IPS-15b (cell line): ENCODE data around the gene CEL.
"Not testable (repeated sequence)": the region's sequence is repeated elsewhere in the genome, so short reads cannot be mapped to it uniquely, and the experiment has no call there.

ENCODE experiments used
- H3K27me3 ChIP-seq: one replicate; pipeline ENCODE4 v1.6.1; 2013; ENCODE audit warnings: low read length; ENCODE audit not compliant: control insufficient read depth, insufficient read depth
- H3K36me3 ChIP-seq: one replicate; pipeline ENCODE4 v1.6.1; 2013; ENCODE audit warnings: low read length; ENCODE audit not compliant: control insufficient read depth, insufficient read depth
- H3K4me1 ChIP-seq: one replicate; pipeline ENCODE4 v1.6.1; 2013; ENCODE audit warnings: mild to moderate bottlenecking, low read length; ENCODE audit not compliant: control insufficient read depth, insufficient read depth
- H3K4me3 ChIP-seq: one replicate; pipeline ENCODE4 v1.5.1; 2013; ENCODE audit warnings: low read depth, low read length
- H3K9ac ChIP-seq: one replicate; pipeline ENCODE4 v1.6.1; 2013; ENCODE audit warnings: low read depth, mild to moderate bottlenecking, low read length
- H3K9me3 ChIP-seq: one replicate; pipeline ENCODE4 v1.6.1; 2013; ENCODE audit warnings: mild to moderate bottlenecking, low read length; ENCODE audit not compliant: control insufficient read depth, insufficient read depth

CEL gene

DNA sequence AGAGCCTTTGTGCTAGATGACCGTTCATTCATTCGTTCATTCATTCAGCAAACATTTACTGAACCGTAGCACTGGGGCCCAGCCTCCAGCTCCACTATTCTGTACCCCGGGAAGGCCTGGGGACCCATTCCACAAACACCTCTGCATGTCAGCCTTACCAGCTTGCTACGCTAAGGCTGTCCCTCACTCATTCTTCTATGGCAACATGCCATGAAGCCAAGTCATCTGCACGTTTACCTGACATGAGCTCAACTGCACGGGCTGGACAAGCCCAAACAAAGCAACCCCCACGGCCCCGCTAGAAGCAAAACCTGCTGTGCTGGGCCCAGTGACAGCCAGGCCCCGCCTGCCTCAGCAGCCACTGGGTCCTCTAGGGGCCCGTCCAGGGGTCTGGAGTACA lies 6.0 kb downstream of the CEL start:
- no peak overlapping the region for H3K4me3 ChIP-seq
- no peak overlapping the region for H3K9ac ChIP-seq
- no peaks in the 10 kb centered on the region for H3K4me1 ChIP-seq
- H3K36me3 ChIP-seq, result peaks cover 5% of the 10 kb centered on the region
- H3K9me3 ChIP-seq, result no peaks in the 10 kb centered on the region
- no peaks in the 10 kb centered on the region for H3K27me3 ChIP-seq

DNA sequence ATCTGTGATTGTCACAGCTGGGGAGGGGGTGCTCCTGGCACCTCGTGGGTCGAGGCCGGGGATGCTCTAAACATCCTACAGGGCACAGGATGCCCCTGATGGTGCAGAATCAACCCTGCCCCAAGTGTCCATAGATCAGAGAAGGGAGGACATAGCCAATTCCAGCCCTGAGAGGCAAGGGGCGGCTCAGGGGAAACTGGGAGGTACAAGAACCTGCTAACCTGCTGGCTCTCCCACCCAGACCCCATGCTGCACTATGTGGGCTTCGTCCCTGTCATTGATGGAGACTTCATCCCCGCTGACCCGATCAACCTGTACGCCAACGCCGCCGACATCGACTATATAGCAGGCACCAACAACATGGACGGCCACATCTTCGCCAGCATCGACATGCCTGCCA lies 6.7 kb downstream of the CEL start:
- H3K27me3 ChIP-seq, H3K36me3 ChIP-seq, H3K9ac ChIP-seq, H3K9me3 ChIP-seq, H3K4me3 ChIP-seq, H3K4me1 ChIP-seq: not testable (repeated sequence)

DNA sequence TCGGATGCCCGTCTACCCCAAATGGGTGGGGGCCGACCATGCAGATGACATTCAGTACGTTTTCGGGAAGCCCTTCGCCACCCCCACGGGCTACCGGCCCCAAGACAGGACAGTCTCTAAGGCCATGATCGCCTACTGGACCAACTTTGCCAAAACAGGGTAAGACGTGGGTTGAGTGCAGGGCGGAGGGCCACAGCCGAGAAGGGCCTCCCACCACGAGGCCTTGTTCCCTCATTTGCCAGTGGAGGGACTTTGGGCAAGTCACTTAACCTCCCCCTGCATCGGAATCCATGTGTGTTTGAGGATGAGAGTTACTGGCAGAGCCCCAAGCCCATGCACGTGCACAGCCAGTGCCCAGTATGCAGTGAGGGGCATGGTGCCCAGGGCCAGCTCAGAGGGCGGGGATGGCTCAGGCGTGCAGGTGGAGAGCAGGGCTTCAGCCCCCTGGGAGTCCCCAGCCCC lies 8.8 kb downstream of the CEL start:
- not testable (repeated sequence) for H3K9me3 ChIP-seq, H3K4me1 ChIP-seq, H3K9ac ChIP-seq, H3K4me3 ChIP-seq, H3K36me3 ChIP-seq, H3K27me3 ChIP-seq

DNA sequence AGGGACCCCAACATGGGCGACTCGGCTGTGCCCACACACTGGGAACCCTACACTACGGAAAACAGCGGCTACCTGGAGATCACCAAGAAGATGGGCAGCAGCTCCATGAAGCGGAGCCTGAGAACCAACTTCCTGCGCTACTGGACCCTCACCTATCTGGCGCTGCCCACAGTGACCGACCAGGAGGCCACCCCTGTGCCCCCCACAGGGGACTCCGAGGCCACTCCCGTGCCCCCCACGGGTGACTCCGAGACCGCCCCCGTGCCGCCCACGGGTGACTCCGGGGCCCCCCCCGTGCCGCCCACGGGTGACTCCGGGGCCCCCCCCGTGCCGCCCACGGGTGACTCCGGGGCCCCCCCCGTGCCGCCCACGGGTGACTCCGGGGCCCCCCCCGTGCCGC lies 9.2 kb downstream of the CEL start:
- not testable (repeated sequence) for H3K36me3 ChIP-seq, H3K9me3 ChIP-seq, H3K4me1 ChIP-seq, H3K9ac ChIP-seq, H3K4me3 ChIP-seq, H3K27me3 ChIP-seq

DNA sequence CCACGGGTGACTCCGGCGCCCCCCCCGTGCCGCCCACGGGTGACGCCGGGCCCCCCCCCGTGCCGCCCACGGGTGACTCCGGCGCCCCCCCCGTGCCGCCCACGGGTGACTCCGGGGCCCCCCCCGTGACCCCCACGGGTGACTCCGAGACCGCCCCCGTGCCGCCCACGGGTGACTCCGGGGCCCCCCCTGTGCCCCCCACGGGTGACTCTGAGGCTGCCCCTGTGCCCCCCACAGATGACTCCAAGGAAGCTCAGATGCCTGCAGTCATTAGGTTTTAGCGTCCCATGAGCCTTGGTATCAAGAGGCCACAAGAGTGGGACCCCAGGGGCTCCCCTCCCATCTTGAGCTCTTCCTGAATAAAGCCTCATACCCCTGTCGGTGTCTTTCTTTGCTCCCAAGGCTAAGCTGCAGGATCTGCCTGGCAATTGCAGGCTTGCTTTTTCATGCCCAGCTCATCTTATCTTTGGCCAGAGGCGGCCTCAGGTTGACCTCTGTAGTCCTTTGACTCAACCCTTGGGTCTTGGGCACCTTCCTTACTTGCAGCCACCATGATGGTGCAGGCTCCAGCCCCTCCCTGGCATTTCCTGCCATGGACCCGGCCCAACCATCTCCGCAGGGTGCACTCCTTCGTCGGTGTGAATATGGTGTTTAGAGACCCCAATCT lies 9.8 kb downstream of the CEL start:
- Histone ChIP-seq H3K9me3 (no peaks in the 10 kb centered on the region), H3K36me3 (no peaks in the 10 kb centered on the region), H3K4me1 (no peaks in the 10 kb centered on the region), H3K27me3 (no peaks in the 10 kb centered on the region), H3K9ac (no peak overlapping the region), H3K4me3 (no peak overlapping the region)

DNA sequence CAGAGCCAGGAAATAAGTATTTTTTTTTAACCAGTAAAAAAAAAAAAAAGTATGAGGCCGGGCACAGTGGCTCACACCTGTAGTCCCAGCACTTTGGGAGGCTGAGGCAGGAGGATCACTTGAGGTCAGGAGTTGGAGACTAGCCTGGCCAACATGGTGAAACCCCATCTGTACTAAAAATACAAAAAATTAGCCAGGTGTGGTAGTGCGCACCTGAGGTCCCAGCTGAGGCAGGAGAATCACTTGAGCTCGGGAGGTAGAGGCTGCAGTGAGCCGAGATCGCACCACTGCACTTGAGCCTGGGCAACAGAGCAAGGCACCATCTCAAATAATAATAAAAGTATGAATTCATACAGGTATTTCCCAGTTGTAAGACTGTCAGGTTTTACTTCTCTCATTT lies 10.4 kb downstream of the CEL start:
- not testable (repeated sequence) for H3K9ac ChIP-seq, H3K9me3 ChIP-seq, H3K4me1 ChIP-seq, H3K4me3 ChIP-seq, H3K27me3 ChIP-seq, H3K36me3 ChIP-seq

DNA sequence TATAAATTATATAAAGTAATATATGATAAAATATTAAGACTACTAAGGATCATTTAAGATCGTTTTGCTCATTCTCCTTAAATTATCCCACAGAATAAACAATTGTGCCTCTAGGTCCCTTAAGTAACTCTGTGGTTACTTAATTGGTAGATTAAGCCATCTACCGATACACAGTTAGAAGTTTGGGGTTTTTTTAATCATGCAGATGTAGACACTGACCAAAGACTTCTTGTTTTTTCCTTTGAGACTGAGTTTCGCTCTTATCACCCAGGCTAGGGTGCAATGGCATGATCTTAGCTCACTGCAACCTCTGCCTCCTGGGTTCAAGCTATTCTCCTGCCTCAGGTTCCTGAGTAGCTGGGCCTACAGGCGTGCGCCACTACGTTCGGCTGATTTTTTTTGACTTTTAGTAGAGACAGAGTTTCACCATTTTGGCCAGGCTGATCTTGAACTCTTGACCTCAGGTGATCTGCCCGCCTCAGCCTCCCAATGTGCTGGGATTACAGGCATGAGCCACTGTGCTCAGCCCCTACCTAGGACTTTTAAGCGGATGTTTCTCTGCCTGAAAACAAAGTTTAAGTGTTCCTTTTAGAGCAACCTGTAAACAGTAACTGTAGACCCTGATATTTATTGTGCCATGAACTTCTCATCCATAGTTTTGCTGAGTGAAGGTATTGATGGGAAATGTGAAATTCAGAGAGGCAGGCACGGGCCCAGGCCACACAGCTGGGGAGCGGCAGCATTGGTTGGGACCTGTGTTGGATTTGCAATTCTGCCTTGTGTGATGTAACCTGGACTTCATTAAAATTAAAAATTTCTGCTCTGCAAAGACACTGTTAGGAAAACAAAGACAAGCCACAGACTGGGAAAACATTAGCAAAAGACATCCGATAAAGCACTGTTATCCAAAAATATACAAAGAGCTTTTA lies 11.6 kb downstream of the CEL start:
- H3K9me3 ChIP-seq, result no peaks in the 10 kb centered on the region
- no peaks in the 10 kb centered on the region for H3K27me3 ChIP-seq
- H3K4me1 ChIP-seq, result no peaks in the 10 kb centered on the region
- H3K9ac ChIP-seq, result no peak overlapping the region
- no peak overlapping the region for H3K4me3 ChIP-seq
- H3K36me3 ChIP-seq, result no peaks in the 10 kb centered on the region

DNA sequence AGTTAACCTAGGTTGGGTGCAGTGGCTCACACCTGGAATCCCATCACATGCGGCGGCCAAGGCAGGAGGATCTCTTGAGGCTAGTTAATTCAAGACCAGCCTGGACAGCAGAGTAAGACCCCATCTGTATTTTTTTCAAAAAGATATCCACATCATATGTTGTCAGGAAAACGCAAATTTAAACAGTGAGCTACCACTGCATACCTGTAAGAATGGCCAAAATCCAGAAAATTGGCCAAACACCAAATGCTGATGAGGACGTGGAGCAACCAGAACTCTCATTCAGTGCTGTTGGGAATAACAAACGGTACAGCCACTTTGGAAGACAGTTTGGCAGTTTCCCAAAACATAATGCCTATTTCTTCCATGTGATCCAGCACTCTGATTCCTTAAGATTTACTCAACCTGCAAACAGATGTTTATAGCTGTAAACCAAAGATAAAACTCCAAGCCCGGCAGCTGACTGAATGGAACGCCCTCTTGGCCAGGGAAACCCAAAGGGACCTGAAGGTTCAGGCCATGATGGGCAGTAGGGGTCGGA lies 12.4 kb downstream of the CEL start:
- Histone ChIP-seq H3K36me3 (no peaks in the 10 kb centered on the region), H3K9ac (no peak overlapping the region), H3K4me3 (no peak overlapping the region), H3K9me3 (no peaks in the 10 kb centered on the region), H3K27me3 (no peaks in the 10 kb centered on the region), H3K4me1 (no peaks in the 10 kb centered on the region)

DNA sequence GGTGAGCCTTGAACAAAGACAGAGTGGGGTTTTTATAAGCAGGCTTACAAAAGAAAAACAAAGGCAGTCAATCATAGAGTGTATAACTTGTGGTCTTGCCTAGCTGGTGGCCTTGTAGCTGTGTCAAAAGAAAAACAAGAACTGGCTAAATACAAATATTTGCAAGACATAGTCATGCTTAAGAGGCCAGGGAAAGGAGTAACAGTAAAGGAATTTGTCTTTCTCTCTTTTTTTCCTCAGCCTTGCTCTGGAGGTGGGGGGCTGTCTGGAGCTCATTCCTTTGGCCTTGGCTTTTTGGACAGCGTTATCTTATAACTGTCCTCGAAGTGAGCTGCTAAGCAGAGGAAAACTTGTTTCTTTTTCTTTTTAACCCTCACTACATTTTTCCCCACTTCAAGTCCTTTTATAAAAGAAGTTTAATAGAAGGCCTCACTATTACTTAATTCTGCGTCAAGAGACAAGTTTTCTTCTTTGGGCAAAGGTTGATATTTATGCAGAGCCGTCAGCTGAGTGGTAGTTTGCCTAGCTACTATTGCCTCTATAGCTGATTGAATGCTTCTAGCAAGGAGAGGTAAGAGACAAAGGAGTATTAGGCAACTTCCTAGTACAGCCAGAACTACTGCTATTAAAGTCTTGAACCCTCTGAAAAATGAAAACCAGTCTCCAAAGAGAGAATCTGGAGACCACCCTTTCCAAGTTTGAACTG lies 14.3 kb downstream of the CEL start:
- Histone ChIP-seq H3K27me3 (no peaks in the 10 kb centered on the region), H3K36me3 (no peaks in the 10 kb centered on the region), H3K9me3 (no peaks in the 10 kb centered on the region), H3K4me3 (no peak overlapping the region), H3K9ac (no peak overlapping the region), H3K4me1 (no peaks in the 10 kb centered on the region)

DNA sequence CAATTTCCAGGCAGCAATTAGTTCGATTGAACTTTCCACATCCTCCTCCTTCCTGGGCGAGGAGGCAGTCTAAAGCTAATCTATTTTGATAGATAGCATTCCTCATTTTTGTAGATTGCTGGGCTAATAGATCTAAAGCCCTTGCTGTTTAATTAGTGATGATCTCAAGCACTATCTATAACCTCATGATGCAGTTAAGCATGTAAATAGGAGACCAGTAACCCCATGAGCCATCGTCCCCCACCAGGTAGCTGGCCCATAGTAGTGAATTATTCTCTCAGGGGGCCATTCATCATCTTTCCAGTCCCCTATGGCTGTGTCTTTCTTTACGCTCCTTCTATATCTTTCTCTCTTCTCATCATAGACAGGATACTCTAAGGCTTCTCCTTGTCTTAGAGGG lies 14.9 kb downstream of the CEL start:
- H3K36me3 ChIP-seq, result no peaks in the 10 kb centered on the region
- H3K9ac ChIP-seq, result no peak overlapping the region
- no peaks in the 10 kb centered on the region for H3K27me3 ChIP-seq
- H3K4me1 ChIP-seq, result no peaks in the 10 kb centered on the region
- no peak overlapping the region for H3K4me3 ChIP-seq
- H3K9me3 ChIP-seq, result no peaks in the 10 kb centered on the region

DNA sequence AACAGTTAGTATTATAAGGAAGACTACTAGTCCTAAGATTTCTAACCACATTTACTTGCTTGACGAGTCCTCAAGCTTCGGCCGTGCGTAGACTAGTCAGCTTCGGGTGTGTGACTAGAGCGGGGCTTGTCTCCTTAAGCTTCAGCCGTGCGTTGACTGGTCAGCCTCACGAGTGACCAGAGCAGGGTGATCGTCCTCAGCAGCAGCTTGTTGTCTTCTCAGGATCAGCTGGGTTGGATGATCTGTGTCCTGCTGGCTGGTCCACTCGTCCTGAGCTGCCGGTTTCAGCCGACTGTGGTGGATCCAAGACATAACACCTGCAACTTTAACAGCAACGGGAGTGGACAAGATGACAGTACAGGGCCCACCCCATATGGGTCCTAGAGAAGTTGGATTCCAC lies 16.7 kb downstream of the CEL start:
- H3K9ac ChIP-seq, result no peak overlapping the region
- no peaks in the 10 kb centered on the region for H3K4me1 ChIP-seq

More for the DNA sequence above, 16.7 kb downstream of the CEL start:
- H3K4me3 ChIP-seq, result no peak overlapping the region
- H3K36me3 ChIP-seq, result no peaks in the 10 kb centered on the region
- no peaks in the 10 kb centered on the region for H3K27me3 ChIP-seq
- no peaks in the 10 kb centered on the region for H3K9me3 ChIP-seq
